Measurements from ENCODE around the gene LRRC26.

LRRC26 gene

DNA sequence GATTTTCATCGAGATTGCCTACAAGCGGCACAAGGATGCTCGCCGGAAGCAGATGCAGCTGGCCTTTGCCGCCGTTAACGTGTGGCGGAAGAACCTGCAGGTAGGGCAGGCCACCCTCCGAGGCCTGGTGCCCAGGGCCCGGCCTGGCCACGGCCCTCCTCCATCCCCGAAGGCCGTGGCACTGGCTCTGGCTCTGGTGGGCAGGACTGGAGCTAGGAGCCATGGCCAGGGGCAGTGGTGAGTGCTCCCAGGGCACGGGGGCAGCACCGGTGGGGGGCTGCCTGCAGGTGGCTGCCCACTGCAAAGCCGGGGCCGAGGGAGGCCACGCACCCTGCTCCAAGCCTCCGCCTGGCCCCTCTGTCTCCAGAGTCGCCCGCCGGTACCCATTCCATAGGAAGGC is 6.0 kb downstream of the LRRC26 start:
- Histone ChIP-seq H3K27ac (ENCODE audit: low read depth, low read length) (no peak overlapping the region), H3K9ac (ENCODE audit: low read depth, low read length) (no peak overlapping the region), H3K27me3 (ENCODE audit: insufficient read depth, low read length) (peaks cover 99% of the 10 kb centered on the region), H3K4me3 (ENCODE audit: low read length) (no peak overlapping the region), H3K4me1 (ENCODE audit: insufficient read depth, low read length) (no peaks in the 10 kb centered on the region), H3K9me3 (ENCODE audit: insufficient read depth, low read depth, low read length) (no peaks in the 10 kb centered on the region), H3K36me3 (ENCODE audit: insufficient read depth, low read length) (no peaks in the 10 kb centered on the region)
- 90% methylated on average over 22 of the region's 22 CpGs for WGBS

DNA sequence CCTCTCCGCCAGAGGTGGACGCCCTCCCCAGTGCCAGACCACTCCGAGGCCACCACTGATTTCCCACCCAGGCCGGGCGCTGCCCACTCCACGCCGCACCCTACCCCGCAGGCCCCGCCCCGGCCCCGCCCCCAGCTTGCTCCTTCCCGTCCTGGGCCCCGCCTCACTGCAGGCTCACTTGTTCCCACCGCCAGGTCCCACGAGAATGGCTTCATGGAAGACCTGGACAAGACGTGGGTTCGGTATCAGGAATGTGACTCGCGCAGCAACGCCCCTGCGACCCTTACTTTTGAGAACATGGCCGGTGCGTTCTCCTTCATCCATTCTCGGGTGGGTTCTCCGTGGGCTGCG is 6.5 kb downstream of the LRRC26 start:
- Histone ChIP-seq H3K27ac (ENCODE audit: low read depth, low read length) (no peak overlapping the region), H3K27me3 (ENCODE audit: insufficient read depth, low read length) (peaks cover 99% of the 10 kb centered on the region), H3K4me1 (ENCODE audit: insufficient read depth, low read length) (no peaks in the 10 kb centered on the region), H3K9me3 (ENCODE audit: insufficient read depth, low read depth, low read length) (no peaks in the 10 kb centered on the region), H3K4me3 (ENCODE audit: low read length) (peak overlapping the region; percentile 52), H3K9ac (ENCODE audit: low read depth, low read length) (no peak overlapping the region), H3K36me3 (ENCODE audit: insufficient read depth, low read length) (no peaks in the 10 kb centered on the region)
- WGBS, result 38% methylated on average over 26 of the region's 26 CpGs

GRCh38 chr9:137162505-137163364 is 7.1 kb downstream of the LRRC26 start:
- H3K4me1 ChIP-seq (ENCODE audit: insufficient read depth, low read length), result no peaks in the 10 kb centered on the region
- WGBS, result 20% methylated on average over 74 of the region's 74 CpGs
- H3K9me3 ChIP-seq (ENCODE audit: insufficient read depth, low read depth, low read length), result no peaks in the 10 kb centered on the region
- peaks cover 99% of the 10 kb centered on the region for H3K27me3 ChIP-seq (ENCODE audit: insufficient read depth, low read length)
- no peak overlapping the region for H3K9ac ChIP-seq (ENCODE audit: low read depth, low read length)
- no peaks in the 10 kb centered on the region for H3K36me3 ChIP-seq (ENCODE audit: insufficient read depth, low read length)
- no peak overlapping the region for H3K27ac ChIP-seq (ENCODE audit: low read depth, low read length)
- peak overlapping the region; percentile 52 for H3K4me3 ChIP-seq (ENCODE audit: low read length)

DNA sequence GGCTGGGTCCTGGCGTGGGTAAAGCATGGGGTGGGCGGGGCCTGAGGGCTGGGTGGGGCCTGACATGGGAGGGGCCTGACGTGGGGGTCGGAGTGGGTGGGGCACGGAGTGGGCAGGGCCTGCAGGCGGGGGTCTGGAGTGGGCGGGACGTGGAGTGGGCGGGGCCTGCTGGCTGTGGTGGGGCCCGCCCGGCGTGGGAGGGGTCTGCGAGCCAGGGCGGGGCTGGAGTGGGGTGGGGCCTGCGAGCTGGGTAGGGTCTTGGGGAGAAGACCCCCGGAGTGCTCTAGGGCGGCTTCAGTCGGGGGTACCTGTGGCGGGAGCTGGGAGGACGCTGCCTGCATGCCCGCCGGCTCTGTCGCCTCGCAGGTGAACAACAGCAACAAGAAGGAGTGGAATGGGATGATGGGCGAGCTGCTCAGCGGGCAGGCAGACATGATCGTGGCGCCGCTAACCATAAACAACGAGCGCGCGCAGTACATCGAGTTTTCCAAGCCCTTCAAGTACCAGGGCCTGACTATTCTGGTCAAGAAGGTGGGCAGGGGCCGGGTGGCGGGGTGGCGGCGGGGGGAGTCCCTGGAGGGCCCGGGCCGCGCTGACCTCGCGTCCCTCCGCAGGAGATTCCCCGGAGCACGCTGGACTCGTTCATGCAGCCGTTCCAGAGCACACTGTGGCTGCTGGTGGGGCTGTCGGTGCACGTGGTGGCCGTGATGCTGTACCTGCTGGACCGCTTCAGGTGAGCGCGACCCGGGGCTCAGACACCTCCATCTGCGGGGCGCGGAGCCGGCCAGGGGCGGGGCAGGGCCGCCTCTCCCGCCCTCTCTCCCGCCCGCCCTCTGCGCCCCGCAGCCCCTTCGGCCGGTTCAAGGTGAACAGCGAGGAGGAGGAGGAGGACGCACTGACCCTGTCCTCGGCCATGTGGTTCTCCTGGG is 8.0 kb downstream of the LRRC26 start:
- Histone ChIP-seq H3K9ac (ENCODE audit: low read depth, low read length) (no peak overlapping the region), H3K36me3 (ENCODE audit: insufficient read depth, low read length) (no peaks in the 10 kb centered on the region), H3K27me3 (ENCODE audit: insufficient read depth, low read length) (peaks cover 98% of the 10 kb centered on the region), H3K4me3 (ENCODE audit: low read length) (peak overlapping the region; percentile 52; the same call in 1 of the 2 replicates), H3K27ac (ENCODE audit: low read depth, low read length) (no peak overlapping the region), H3K9me3 (ENCODE audit: insufficient read depth, low read depth, low read length) (no peaks in the 10 kb centered on the region), H3K4me1 (ENCODE audit: insufficient read depth, low read length) (no peaks in the 10 kb centered on the region)
- 42% methylated on average over 67 of the region's 71 CpGs for WGBS

GRCh38 chr9:137160716-137161557 is 8.9 kb downstream of the LRRC26 start:
- H3K9ac ChIP-seq (ENCODE audit: low read depth, low read length), result no peak overlapping the region
- no peaks in the 10 kb centered on the region for H3K4me1 ChIP-seq (ENCODE audit: insufficient read depth, low read length)
- no peak overlapping the region for H3K27ac ChIP-seq (ENCODE audit: low read depth, low read length)
- no peaks in the 10 kb centered on the region for H3K9me3 ChIP-seq (ENCODE audit: insufficient read depth, low read depth, low read length)
- H3K27me3 ChIP-seq (ENCODE audit: insufficient read depth, low read length), result peaks cover 98% of the 10 kb centered on the region
- 64% methylated on average over 56 of the region's 56 CpGs for WGBS
- no peaks in the 10 kb centered on the region for H3K36me3 ChIP-seq (ENCODE audit: insufficient read depth, low read length)
- H3K4me3 ChIP-seq (ENCODE audit: low read length), result no peak overlapping the region; the same call in 1 of the 2 replicates

DNA sequence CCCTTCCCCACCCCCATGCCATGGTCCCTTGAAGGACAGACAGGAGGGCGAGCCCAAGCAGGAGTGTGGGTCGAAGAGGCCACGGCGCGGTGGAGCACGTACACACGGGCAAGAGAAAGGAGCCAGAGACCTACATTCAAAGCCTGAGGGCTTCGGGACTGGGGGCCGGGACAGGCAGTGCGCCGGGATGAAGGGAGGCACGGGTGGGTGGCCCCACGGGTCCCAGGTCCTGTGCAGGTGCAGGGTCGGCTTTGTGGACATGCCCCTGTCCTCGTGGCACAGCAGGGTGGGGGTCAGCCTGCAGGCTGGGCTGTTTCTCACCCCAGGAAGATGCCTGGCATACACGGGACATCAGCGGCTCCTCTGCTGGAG is 9.8 kb downstream of the LRRC26 start:
- Histone ChIP-seq H3K27ac (ENCODE audit: low read depth, low read length) (no peak overlapping the region), H3K4me3 (ENCODE audit: low read length) (no peak overlapping the region), H3K4me1 (ENCODE audit: insufficient read depth, low read length) (no peaks in the 10 kb centered on the region), H3K36me3 (ENCODE audit: insufficient read depth, low read length) (no peaks in the 10 kb centered on the region), H3K27me3 (ENCODE audit: insufficient read depth, low read length) (peaks cover 98% of the 10 kb centered on the region), H3K9ac (ENCODE audit: low read depth, low read length) (no peak overlapping the region), H3K9me3 (ENCODE audit: insufficient read depth, low read depth, low read length) (no peaks in the 10 kb centered on the region)
- 74% methylated on average over 17 of the region's 17 CpGs for WGBS

DNA sequence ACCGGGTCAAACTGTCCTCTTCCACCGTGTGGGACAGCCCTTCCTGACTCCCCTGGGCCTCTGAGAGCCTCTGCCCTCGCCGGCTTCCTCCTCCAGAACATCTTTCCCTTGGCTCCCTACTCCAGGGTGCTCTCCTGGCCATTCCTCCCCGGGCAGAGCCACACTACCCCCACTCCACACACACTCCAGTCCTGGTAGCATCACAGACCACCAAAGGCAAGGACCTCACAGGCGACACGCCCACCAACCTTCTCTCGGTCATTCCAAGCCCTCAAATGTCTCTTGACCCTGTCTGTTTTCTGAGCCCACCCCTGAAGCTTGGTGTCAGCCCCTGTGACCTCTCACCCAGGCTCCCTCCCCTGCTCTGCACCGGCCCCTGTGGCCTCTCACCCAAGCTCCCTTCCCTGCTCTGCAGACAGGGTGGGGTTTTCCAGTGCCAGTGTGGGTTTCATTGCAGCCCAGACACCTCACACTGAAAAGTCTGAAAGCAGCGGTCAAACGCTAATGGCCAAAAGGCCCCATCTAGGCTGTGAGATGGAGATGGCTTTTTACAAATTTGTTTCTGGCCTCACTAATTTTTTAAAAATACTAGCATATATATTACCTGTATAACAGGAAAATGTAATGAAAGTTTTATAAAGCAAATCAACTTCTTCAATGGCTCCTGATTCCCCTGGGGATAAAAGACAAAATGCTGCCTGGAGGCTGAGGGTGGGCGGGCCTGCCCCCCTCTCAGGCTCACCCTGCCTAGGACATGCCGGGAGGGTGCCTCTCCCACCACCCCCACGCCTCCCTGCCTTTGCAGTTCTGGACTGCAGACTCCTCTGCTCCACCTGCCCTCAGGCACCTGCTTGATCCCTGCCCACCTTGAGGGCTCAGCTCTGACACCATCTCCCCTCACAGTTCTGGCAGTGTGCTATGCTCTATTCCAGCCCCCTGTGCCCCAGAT is 10.5 kb downstream of the LRRC26 start:
- H3K9ac ChIP-seq (ENCODE audit: low read depth, low read length), result no peak overlapping the region
- H3K4me1 ChIP-seq (ENCODE audit: insufficient read depth, low read length), result no peaks in the 10 kb centered on the region
- peaks cover 97% of the 10 kb centered on the region for H3K27me3 ChIP-seq (ENCODE audit: insufficient read depth, low read length)
- no peak overlapping the region for H3K4me3 ChIP-seq (ENCODE audit: low read length)
- no peaks in the 10 kb centered on the region for H3K36me3 ChIP-seq (ENCODE audit: insufficient read depth, low read length)
- 57% methylated on average over 14 of the region's 14 CpGs for WGBS
- no peaks in the 10 kb centered on the region for H3K9me3 ChIP-seq (ENCODE audit: insufficient read depth, low read depth, low read length)
- no peak overlapping the region for H3K27ac ChIP-seq (ENCODE audit: low read depth, low read length)

- Histone ChIP-seq H3K9ac (ENCODE audit: low read depth, low read length) (no peak overlapping the region), H3K36me3 (ENCODE audit: insufficient read depth, low read length) (no peaks in the 10 kb centered on the region), H3K4me3 (ENCODE audit: low read length) (no peak overlapping the region), H3K4me1 (ENCODE audit: insufficient read depth, low read length) (no peaks in the 10 kb centered on the region), H3K9me3 (ENCODE audit: insufficient read depth, low read depth, low read length) (no peaks in the 10 kb centered on the region), H3K27me3 (ENCODE audit: insufficient read depth, low read length) (peaks cover 89% of the 10 kb centered on the region), H3K27ac (ENCODE audit: low read depth, low read length) (no peak overlapping the region)
- 63% methylated on average over 4 of the region's 4 CpGs for WGBS
These were observed 11.2 kb downstream of the LRRC26 start for GRCh38 chr9:137158625-137159024.

DNA sequence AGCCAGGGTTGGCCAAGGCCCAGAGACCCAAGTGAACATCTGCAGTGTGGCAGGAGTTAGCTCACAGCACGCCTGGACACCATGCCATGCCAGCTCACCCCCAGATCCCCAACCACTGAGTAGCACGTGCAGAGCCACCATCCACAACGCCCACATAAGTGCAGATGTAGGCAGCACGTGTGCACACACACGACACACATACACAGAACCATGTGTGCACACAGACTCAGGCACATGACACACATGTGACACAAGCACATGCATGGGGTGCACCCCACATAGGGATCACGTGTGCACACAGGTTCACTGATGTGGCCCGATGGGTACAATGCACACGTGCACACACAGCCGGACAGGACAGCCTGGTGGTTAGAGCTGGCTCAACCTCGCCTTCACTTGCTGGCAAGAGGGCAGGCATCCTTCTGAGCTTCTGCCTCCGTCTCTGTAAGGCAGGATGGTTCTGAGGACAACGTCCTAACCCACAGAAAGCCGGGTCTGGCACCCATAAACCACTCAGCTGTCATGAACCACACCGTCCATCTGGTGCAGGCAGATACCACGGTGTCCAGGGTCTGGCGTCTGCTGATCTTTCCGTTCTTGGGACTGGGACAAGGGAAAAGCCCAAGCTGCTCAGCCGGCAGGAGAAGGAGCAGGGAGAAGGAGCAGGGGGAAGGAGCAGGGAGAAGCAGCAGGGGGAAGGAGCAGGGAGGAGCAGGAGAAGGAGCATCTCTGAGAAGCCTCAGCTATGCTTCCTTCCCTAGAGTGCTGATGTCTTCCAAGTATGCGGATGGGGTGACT is 12.0 kb downstream of the LRRC26 start:
- Histone ChIP-seq H3K9ac (ENCODE audit: low read depth, low read length) (no peak overlapping the region), H3K4me3 (ENCODE audit: low read length) (no peak overlapping the region), H3K27ac (ENCODE audit: low read depth, low read length) (no peak overlapping the region), H3K27me3 (ENCODE audit: insufficient read depth, low read length) (peaks cover 81% of the 10 kb centered on the region), H3K36me3 (ENCODE audit: insufficient read depth, low read length) (no peaks in the 10 kb centered on the region), H3K4me1 (ENCODE audit: insufficient read depth, low read length) (no peaks in the 10 kb centered on the region), H3K9me3 (ENCODE audit: insufficient read depth, low read depth, low read length) (no peaks in the 10 kb centered on the region)
- WGBS, result 74% methylated on average over 19 of the region's 19 CpGs

All from HUES64 (cell line).